C4-2B (cell line): ENCODE data around the gene CFAP410.

Source experiments
- ZFX ChIP-seq: fragments of 450-650 bp; IDR thresholded peaks from 2 replicates; pipeline ENCODE4 v1.6.1; 2017
- TF ChIP-seq, protein P1 (sequence below): fragments of 450-650 bp; conservative IDR thresholded peaks from 2 replicates; pipeline ENCODE4 v1.5.1; 2017; ENCODE audit warnings: mild to moderate bottlenecking

DNA sequence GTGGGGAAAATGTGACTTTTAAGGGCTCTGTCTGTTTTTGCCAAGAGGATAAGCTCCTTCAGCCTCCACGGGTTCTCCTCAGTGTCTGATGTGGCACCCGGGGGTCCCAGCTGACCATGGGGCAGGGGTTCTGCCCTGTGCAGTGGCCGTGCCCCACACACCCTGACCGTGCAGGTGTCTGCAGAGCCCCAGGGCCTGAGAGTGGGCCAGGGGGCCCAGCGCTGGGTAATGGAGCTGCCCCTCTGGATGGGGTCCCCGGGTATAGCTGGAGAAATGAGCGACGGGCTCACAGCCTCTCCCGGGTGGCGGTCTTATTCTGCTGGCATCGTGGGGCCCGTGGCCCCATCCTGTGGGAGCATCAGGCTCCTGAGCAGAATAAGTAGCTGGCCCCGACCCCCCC lies 42.3 kb downstream of the CFAP410 start:
- TF ChIP-seq, protein P1, sequence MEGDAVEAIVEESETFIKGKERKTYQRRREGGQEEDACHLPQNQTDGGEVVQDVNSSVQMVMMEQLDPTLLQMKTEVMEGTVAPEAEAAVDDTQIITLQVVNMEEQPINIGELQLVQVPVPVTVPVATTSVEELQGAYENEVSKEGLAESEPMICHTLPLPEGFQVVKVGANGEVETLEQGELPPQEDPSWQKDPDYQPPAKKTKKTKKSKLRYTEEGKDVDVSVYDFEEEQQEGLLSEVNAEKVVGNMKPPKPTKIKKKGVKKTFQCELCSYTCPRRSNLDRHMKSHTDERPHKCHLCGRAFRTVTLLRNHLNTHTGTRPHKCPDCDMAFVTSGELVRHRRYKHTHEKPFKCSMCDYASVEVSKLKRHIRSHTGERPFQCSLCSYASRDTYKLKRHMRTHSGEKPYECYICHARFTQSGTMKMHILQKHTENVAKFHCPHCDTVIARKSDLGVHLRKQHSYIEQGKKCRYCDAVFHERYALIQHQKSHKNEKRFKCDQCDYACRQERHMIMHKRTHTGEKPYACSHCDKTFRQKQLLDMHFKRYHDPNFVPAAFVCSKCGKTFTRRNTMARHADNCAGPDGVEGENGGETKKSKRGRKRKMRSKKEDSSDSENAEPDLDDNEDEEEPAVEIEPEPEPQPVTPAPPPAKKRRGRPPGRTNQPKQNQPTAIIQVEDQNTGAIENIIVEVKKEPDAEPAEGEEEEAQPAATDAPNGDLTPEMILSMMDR, result no peak
- no peak for TF ChIP-seq ZFX
